GM12891 (cell line): ENCODE results near the gene CNTN2.

Source experiments
- POLR2A ChIP-seq: IDR thresholded peaks from 2 replicates; pipeline ENCODE4 v1.6.1; 2011; ENCODE audit warnings: low read depth, low read length, control low read depth
- POLR2AphosphoS5 ChIP-seq: IDR thresholded peaks from 2 replicates; pipeline ENCODE4 v1.6.1; 2011; ENCODE audit warnings: low read depth, low read length, control low read depth
- TAF1 ChIP-seq: IDR thresholded peaks from 2 replicates; pipeline ENCODE4 v1.6.1; 2011; ENCODE audit warnings: low read depth, low read length, control low read depth

DNA sequence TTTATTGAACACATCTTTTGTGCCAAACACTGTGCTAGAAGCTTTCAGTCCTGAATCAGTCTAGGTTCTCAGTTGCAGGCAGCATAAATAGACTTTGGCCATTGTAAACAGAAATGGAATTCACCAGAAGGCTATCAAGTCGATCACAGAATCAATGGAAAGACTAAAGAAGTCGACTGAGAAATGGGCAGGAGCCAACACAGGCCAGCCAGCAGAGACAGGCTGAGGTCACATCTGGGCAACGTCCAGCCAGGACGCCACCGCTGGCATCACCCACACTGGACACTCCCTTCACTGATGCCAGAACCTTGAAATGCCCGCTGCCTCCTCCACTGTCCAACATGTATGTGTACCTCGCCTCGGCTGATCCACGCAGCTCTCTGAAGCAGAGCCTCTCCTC, 5.5 kb upstream of the CNTN2 start:
- no peak for TF ChIP-seq POLR2A
- no peak for TF ChIP-seq POLR2AphosphoS5
- TF ChIP-seq TAF1: no peak
